OCI-LY1 (cell line): ENCODE measurements around the gene PCDH15.

Experiments
- CTCF ChIP-seq: fragments of 200-600 bp; sonication (generic), shearing (Covaris generic); IDR thresholded peaks from 2 replicates; pipeline ENCODE4 v1.5.1; 2017; ENCODE audit warnings: mild to moderate bottlenecking, antibody characterized with exemption, low read length, moderate library complexity, mixed read lengths
- EZH2 ChIP-seq: fragments of 200-600 bp; sonication (generic), shearing (Covaris generic); IDR thresholded peaks from 2 replicates; pipeline ENCODE4 v1.8.0; 2017; ENCODE audit warnings: borderline replicate concordance, mixed run types, mild to moderate bottlenecking, antibody characterized with exemption, low read length, moderate library complexity, mixed read lengths

- TF ChIP-seq CTCF (no peak), EZH2 (no peak)
Observed at GRCh38 chr10:54833029-54833428, 32.0 kb upstream of the PCDH15 start.
